ENCODE data around the gene TMPRSS12. TPM values are rescaled to one million over a fixed set of nuclear protein-coding genes. Genes with fewer than 3 reads are reported as not detected.

Gene TMPRSS12
- total RNA-seq, 4 donors from 2014 or later: 0.34 TPM; not detected in 3

DNA sequence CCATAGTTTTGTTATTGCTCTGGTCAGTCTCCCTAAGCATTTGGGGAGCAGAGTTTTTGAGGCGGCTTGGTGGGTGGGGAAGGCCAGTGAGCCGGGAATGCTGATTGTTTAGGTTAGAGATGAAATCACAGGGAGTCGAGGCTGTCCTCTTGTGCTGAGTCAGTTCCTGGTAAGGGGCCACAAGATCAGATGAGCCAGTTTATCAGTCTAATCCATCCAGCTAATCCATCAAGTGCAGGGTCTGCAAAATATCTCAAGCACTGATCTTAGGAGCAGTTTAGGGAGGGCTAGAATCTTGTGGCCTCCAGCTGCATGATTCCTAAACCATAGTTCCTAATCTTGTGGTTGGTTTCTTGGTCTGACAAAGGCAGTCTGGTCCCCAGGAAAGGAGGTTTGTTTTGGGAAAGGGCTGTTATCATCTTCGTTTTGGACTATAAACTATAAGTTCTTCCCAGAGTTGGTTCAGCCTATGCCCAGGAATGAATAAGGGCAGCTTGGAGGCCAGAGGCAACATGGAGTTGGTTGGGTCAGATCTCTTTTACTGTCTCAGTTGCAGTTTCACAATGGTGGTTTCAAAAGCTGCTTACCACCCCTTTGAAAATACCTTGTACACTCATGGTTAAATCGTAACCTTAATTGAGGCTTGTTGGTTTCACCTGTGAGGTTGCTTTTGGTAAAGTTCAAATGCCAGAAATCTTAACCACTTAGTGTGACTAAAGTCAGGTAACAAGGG is 76.0 kb downstream of the TMPRSS12 start:
- Histone ChIP-seq H3K4me3 (no peak overlapping the region), H3K27ac (no peak overlapping the region), H3K4me1 (peaks cover 19% of the 10 kb centered on the region), H3K27me3 (no peaks in the 10 kb centered on the region), H3K36me3 (no peaks in the 10 kb centered on the region), H3K9me3 (peaks cover 15% of the 10 kb centered on the region)
- TF ChIP-seq EP300 (IDR thresholded peaks at IDR 0.05): no peak
- no peak for TF ChIP-seq POLR2A (IDR thresholded peaks at IDR 0.05)
- TF ChIP-seq CTCF (IDR thresholded peaks at IDR 0.05): no peak
- TF ChIP-seq POLR2AphosphoS5 (IDR thresholded peaks at IDR 0.05): no peak
- DNase-seq (ENCODE audit: low spot score in 2 of 2): no peak
- WGBS: 73% methylated on average over 5 of the region's 5 CpGs

DNA sequence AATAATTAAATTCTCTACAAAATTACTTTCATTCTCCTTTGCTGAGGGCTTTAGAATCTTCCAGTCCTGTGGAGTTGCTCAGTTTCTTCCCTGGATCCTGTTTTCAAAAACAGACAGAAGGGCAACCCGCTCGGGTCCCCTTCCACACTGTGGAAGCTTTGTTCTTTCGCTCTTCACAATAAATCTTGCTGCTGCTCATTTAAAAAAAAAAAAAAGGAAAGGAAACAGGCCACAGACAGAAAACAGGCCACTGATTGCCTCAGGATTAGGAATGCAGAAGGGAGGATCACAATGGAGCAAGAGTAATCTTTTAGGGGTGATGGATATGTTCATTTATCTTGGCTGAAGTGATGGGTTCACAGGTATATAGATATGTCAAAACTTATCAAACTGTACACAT is 80.1 kb downstream of the TMPRSS12 start:
- H3K4me3 ChIP-seq: peak overlapping the region; percentile 78

GRCh38 chr12:50923361-50924130 is 80.8 kb downstream of the TMPRSS12 start:
- Histone ChIP-seq H3K9me3 (no peaks in the 10 kb centered on the region), H3K27me3 (no peaks in the 10 kb centered on the region), H3K4me1 (peaks cover 37% of the 10 kb centered on the region), H3K4me3 (peak overlapping the region; percentile 78), H3K27ac (peak overlapping the region; percentile 92), H3K36me3 (no peaks in the 10 kb centered on the region)
- 15% methylated on average over 8 of the region's 8 CpGs for WGBS
- TF ChIP-seq EP300 (IDR thresholded peaks at IDR 0.05): no peak
- TF ChIP-seq POLR2A (IDR thresholded peaks at IDR 0.05): no peak
- no peak for TF ChIP-seq POLR2AphosphoS5 (IDR thresholded peaks at IDR 0.05)
- no peak for TF ChIP-seq CTCF (IDR thresholded peaks at IDR 0.05)
- DNase-seq (ENCODE audit: low spot score in 2 of 2): no peak

More for the DNA sequence above, 80.1 kb downstream of the TMPRSS12 start:
- no peak for DNase-seq (ENCODE audit: low spot score in 2 of 2)
- no peaks in the 10 kb centered on the region for H3K9me3 ChIP-seq
- peaks cover 30% of the 10 kb centered on the region for H3K4me1 ChIP-seq
- 33% methylated on average over 3 of the region's 3 CpGs for WGBS
- peak overlapping the region; percentile 92 for H3K27ac ChIP-seq
- H3K36me3 ChIP-seq: no peaks in the 10 kb centered on the region
- no peaks in the 10 kb centered on the region for H3K27me3 ChIP-seq
- no peak for TF ChIP-seq POLR2AphosphoS5 (IDR thresholded peaks at IDR 0.05)
- TF ChIP-seq CTCF (IDR thresholded peaks at IDR 0.05): no peak
- TF ChIP-seq EP300 (IDR thresholded peaks at IDR 0.05): no peak
- no peak for TF ChIP-seq POLR2A (IDR thresholded peaks at IDR 0.05)

DNA sequence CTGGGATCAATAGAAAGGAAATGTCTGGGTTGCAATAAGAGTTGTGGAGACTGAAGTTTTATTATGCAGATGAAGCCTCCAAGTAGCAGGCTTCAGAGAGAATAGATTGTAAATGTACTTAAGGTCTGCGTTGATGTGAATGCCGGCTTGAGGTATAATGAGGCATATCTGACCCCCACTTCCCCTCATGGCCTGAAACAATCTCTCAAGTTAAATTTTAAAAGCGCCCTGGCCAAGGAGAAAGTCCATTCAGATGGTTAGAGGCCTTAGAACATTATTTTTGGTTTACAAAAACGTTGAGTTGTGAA is 81.4 kb downstream of the TMPRSS12 start:
- peak overlapping the region; percentile 92 for H3K27ac ChIP-seq
- 9% methylated on average over 4 of the region's 4 CpGs for WGBS
- no peaks in the 10 kb centered on the region for H3K9me3 ChIP-seq
- DNase-seq (ENCODE audit: low spot score in 2 of 2): no peak
- no peak for TF ChIP-seq CTCF (IDR thresholded peaks at IDR 0.05)
- TF ChIP-seq EP300 (IDR thresholded peaks at IDR 0.05): no peak
- no peak for TF ChIP-seq POLR2A (IDR thresholded peaks at IDR 0.05)
- TF ChIP-seq POLR2AphosphoS5 (IDR thresholded peaks at IDR 0.05): no peak
- H3K27me3 ChIP-seq: no peaks in the 10 kb centered on the region
- peaks cover 42% of the 10 kb centered on the region for H3K4me1 ChIP-seq
- peaks cover 3% of the 10 kb centered on the region for H3K36me3 ChIP-seq
- peak overlapping the region; percentile 78 for H3K4me3 ChIP-seq
